GM12875 (cell line): ENCODE results near the gene PRPF31.
"Not testable (repeated sequence)": the region's sequence is repeated elsewhere in the genome, so short reads cannot be mapped to it uniquely, and the experiment has no call there.

Experiments used
- H3K4me3 ChIP-seq: one replicate; pipeline ENCODE4 v1.5.1; 2011; ENCODE audit warnings: low read depth, low read length, control low read depth
- TF ChIP-seq, protein P1 (sequence below): IDR thresholded peaks from 2 replicates; pipeline ENCODE4 v1.5.1; 2011; ENCODE audit warnings: low read depth, mild to moderate bottlenecking, control low read depth, inconsistent platforms, low read length, moderate library complexity, borderline replicate concordance; ENCODE audit not compliant: insufficient read depth

PRPF31 gene

DNA sequence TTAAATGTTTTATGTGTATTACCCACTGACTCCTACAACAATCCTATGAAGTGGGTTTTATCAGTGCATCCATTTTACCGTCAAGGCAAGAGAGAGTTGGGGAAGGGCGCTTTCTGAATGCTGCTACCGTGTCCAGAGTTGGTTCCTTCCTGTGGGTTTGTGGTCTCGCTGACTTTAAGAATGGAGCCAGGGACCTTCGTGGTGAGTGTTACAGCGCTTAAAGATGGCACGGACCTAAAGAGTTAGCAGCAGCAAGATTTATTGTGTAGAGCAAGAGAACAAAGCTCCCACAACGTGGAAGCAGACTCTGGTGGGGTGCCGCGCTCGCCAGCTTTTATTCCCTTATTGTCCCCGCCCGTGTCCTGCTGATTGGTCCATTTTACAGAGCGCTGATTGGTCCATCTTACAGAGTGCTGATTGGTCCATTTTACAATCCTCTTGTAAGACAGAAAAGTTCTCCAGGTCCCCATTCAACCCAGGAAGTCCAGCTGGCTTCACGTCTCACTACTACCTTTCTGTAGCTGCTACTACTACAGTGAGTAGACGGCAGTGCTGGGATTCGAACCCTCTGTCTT, 21.0 kb upstream of the PRPF31 start:
- H3K4me3 ChIP-seq: no peak overlapping the region
- TF ChIP-seq, protein P1, sequence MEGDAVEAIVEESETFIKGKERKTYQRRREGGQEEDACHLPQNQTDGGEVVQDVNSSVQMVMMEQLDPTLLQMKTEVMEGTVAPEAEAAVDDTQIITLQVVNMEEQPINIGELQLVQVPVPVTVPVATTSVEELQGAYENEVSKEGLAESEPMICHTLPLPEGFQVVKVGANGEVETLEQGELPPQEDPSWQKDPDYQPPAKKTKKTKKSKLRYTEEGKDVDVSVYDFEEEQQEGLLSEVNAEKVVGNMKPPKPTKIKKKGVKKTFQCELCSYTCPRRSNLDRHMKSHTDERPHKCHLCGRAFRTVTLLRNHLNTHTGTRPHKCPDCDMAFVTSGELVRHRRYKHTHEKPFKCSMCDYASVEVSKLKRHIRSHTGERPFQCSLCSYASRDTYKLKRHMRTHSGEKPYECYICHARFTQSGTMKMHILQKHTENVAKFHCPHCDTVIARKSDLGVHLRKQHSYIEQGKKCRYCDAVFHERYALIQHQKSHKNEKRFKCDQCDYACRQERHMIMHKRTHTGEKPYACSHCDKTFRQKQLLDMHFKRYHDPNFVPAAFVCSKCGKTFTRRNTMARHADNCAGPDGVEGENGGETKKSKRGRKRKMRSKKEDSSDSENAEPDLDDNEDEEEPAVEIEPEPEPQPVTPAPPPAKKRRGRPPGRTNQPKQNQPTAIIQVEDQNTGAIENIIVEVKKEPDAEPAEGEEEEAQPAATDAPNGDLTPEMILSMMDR: no peak

DNA sequence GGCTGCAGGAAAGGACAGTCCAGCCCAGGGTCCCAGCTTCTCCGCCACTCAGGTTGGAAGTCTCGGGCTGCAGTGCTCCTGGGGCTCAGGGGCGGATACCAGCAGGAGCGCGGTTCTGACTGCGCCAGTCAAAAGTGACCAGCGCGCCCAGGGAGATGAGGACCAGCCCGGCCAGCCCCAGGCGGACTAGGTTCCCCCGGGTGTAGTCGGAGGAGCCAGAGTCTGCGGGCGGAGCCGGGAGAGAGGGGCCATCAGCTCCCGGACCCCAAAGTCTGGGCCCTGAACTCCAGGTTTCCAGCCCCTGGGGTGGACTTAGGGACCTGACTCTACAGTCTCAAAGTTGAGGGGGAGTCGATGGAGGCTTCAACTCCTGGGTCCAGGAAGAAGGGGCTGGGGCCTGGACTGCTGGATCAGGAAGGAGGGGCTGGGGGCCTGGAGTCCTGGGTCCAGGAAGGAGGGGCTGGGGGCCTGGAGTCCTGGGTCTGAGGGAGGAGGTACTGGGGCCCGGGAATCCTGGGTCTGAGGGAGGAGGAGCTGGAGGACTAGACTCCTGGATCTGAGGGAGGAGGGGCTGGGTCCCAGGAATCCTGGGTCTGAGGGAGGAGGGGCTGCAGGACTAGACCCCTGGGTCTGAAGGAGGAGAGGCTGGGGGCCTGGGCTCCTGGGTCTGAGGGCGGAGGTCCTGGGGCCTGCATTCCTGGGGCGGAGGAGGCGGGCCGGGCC, 20.3 kb upstream of the PRPF31 start:
- no peak overlapping the region for H3K4me3 ChIP-seq
- TF ChIP-seq, protein P1: no peak

DNA sequence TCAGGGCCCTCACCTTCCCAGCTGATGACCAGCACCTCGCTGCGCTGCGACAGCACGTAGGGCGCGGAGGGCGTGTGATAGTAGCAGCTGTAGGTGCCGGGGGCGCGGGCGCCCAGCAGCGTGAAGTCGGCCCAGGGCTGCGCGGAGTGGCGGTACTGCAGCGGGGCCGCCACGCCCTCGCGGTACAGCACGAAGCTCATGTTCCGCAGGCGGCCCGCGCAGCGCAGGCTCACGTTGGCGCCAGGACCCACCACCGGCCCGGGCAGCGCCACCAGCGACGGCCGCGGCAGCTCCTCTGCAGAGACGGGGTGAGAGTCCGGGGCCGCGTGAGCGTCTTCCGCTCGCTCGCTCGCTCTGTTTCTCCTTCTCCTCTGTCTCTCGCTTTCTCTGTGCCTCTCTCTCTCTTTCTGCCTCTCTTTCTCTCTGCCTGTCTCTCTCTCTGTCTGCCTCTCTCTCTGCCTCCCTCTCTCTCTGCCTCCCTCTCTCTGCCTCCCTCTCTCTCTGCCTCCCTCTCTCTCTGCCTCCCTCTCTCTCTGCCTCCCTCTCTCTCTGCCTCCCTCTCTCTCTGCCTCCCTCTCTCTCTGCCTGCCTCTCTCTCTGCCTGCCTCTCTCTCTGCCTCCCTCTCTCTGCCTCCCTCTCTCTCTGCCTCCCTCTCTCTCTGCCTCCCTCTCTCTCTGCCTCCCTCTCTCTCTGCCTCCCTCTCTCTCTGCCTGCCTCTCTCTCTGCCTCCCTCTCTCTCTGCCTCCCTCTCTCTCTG, 19.5 kb upstream of the PRPF31 start:
- not testable (repeated sequence) for H3K4me3 ChIP-seq

DNA sequence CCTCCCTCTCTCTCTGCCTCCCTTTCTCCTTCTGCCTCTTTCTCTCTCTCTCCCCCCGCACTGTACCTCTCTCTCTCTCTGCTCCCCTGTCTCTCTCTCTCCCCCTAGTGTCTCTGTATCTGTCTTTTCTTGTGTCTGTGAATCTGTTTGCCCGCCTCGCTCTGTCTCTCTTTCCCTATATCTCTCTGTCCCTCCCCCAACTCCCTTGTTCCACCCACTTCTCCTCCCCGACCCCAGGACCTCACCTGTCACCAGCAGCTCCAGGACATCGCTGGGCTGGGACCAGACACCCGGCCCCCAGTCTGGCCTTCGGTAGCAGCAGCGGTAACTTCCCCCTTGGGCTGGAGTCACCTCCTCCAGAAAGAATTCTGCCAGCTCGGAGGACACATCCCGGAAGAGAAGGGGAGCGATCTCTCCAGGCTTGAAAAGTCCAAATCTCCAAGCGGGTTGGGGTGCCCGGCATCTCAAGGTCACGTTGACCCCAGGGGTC, 18.9 kb upstream of the PRPF31 start:
- H3K4me3 ChIP-seq: no peak overlapping the region
- TF ChIP-seq, protein P1: no peak

DNA sequence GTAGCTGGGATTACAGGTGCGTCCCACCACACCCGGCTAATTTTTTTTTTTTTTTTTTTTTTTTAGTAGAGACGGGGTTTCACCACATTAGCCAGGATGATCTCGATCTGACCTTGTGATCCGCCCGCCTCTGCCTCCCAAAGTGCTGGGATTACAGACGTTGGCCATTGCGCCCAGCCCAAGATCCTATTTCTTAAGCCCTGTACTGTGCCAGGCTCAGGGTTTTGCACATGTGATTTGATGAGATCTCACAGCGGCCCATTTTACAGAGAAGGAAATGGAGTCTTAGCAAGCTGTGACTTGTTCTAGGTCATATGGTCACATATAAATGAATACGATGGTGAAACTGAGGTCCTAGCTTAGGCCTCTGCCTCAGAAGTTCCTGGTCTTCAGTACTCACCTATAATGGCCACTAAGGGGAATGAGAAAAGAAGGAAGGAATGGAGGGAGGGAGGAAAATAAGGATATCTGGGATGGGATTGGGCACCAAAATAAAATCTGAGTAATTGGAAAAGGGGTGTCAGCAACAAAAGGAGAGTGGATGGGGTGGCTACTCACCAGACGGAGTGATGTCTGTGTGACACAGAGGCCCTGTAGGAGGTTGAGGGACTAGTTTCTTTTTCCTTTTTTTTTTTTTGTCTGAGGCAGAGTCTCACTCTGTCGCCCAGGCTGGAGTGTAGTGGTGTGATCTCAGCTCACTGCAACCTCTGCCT, 16.2 kb upstream of the PRPF31 start:
- H3K4me3 ChIP-seq: no peak overlapping the region
- TF ChIP-seq, protein P1: no peak

DNA sequence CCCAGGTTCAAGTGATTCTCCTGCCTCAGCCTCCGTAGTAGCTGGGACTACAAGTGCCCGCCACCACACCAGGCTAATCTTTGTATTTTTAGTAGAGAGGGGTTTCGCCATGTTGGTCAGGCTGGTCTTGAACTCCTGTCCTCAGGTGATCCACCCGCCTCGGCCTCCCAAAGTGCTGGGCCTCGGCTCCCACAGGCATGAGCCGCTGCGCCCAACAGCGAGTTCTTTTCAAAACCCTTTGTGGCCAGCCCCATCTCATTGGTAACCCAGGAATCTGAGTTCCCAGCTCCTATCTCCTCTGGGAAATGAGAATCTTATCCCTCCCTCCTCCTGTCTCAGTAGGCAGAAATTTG, 15.7 kb upstream of the PRPF31 start:
- H3K4me3 ChIP-seq: not testable (repeated sequence)

DNA sequence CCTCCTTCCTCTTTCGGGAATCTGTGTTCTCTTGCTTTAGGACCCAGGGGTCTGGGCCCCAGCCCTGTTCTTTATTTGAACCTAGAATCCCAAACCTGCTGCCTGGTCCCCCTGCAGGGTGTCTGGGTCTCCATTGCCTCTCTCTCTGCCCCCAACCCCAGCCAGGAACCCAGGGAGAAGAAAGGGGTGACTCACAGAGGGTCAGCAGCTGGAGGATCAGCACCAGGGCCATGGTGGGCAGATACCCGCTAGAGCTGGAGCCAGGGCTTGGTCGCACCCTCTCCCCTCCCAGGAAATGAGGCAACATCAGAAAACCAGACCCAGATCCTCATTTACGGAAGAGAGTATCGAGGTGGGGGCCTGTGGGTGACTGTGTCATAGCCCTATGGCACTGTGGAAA, 15.0 kb upstream of the PRPF31 start, which contains the start of gene OSCAR:
TSS of gene OSCAR (minus strand) at position 243 of the 400 bp plus-strand sequence. CDS start at position 232, 11 bp downstream.
- no peak within 1 kb of the TSS for H3K4me3 ChIP-seq
- TF ChIP-seq, protein P1: no peak
